Natural killer cell (primary cell): ENCODE data around the gene GALNT13. TPM values are rescaled to one million over a fixed set of nuclear protein-coding genes. Genes with fewer than 3 reads are reported as not detected.
"Not testable (repeated sequence)": the region's sequence is repeated elsewhere in the genome, so short reads cannot be mapped to it uniquely, and the experiment has no call there.

Experiments
- ATAC-seq, 3 donors: fragments of 150-1000 bp in 2 of 3; fragments of 200-7000 bp in 1 of 3; cut with Tn5 transposase; 1 replicate in 1 of 3; 2 replicates in 2 of 3; pipeline ENCODE4 v1.10.0; 2021; ENCODE audit warnings: mild to moderate bottlenecking in 2 of 3, moderate library complexity in 2 of 3
- DNase-seq, 2 donors: peaks; one replicate each; pipeline versions ENCODE4 v3.0.0 to v3.0.0-alpha.2; 2013 to 2021; ENCODE audit warnings: mixed read lengths in 1 of 2
- H3K27ac ChIP-seq: one replicate; pipeline ENCODE4 v1.5.1; 2013; ENCODE audit warnings: mild to moderate bottlenecking, low read length
- H3K27me3 ChIP-seq: one replicate; pipeline ENCODE4 v1.6.1; 2013; ENCODE audit warnings: low read length; ENCODE audit not compliant: control insufficient read depth, insufficient read depth
- H3K36me3 ChIP-seq: one replicate; pipeline ENCODE4 v1.6.1; 2013; ENCODE audit warnings: low read length; ENCODE audit not compliant: control insufficient read depth, insufficient read depth
- H3K4me1 ChIP-seq: one replicate; pipeline ENCODE4 v1.6.1; 2013; ENCODE audit warnings: low read length; ENCODE audit not compliant: control insufficient read depth, insufficient read depth
- H3K4me3 ChIP-seq: one replicate; pipeline ENCODE4 v1.5.1; 2013; ENCODE audit warnings: low read length
- H3K9me3 ChIP-seq: one replicate; pipeline ENCODE4 v1.6.1; 2013; ENCODE audit warnings: low read length; ENCODE audit not compliant: control insufficient read depth, insufficient read depth
- H3K27ac Mint-ChIP-seq, 2 donors: one replicate each; pipeline ENCODE4 v1.8.0; 2022; ENCODE audit warnings: mild to moderate bottlenecking in 2 of 2, mixed read lengths in 2 of 2, moderate library complexity in 1 of 2
- H3K27me3 Mint-ChIP-seq, 2 donors: one replicate each; pipeline ENCODE4 v1.8.0; 2022; ENCODE audit warnings: low read depth in 2 of 2, mixed read lengths in 2 of 2
- H3K36me3 Mint-ChIP-seq: one replicate; pipeline ENCODE4 v1.8.0; 2022; ENCODE audit warnings: mixed read lengths
- H3K4me1 Mint-ChIP-seq, 2 donors: one replicate each; pipeline ENCODE4 v1.8.0; 2022; ENCODE audit warnings: mixed read lengths in 2 of 2
- H3K4me3 Mint-ChIP-seq: one replicate; pipeline ENCODE4 v1.8.0; 2022; ENCODE audit warnings: mild to moderate bottlenecking, moderate library complexity, mixed read lengths
- H3K9me3 Mint-ChIP-seq, 2 donors: one replicate each; pipeline ENCODE4 v1.8.0; 2022; ENCODE audit warnings: mixed read lengths in 2 of 2
- WGBS: methylation state at CpG from one replicate; pipeline ENCODE4 v1.1.7; 2013; ENCODE audit warnings: missing lambda C conversion rate; ENCODE audit not compliant: insufficient coverage; 5-methylcytosine and 5-hydroxymethylcytosine counted together
- intact Hi-C: fragments of 100-400 bp; cut with micrococcal nuclease; formaldehyde crosslinking; loops from one replicate; pipeline ENCODE4 v1.14.2; 2022
- total RNA-seq, 4 donors: library from RNA; stranded (reverse); fragments of 120-200 nt in 1 of 4; gene quantifications; one replicate each; pipeline versions ENCODE4 v1.2.3 to v1.2.4, GENCODE V29; 2013 to 2022
- TF ChIP-seq, protein P1 (sequence below): fragments of 200-600 bp; IDR thresholded peaks from one replicate; pipeline ENCODE4 v1.8.0; 2022; ENCODE audit warnings: antibody characterized with exemption

GALNT13 gene
- total RNA-seq, 3 donors from 2014 or later (not counting 1 experiment from before 2014, with no cell fraction given): not detected

GRCh38 chr2:154462634-154463033 is 590.9 kb downstream of the GALNT13 start:
- H3K27me3 Mint-ChIP-seq: no peaks in the 10 kb centered on the region
- Histone ChIP-seq H3K9me3 (no peaks in the 10 kb centered on the region), H3K4me1 (no peaks in the 10 kb centered on the region), H3K27ac (no peak overlapping the region), H3K36me3 (no peaks in the 10 kb centered on the region), H3K27me3 (no peaks in the 10 kb centered on the region), H3K4me3 (no peak overlapping the region)
- H3K9me3 Mint-ChIP-seq: peaks cover 5 to 8% of the 10 kb centered on the region in 2 donors
- H3K36me3 Mint-ChIP-seq: no peaks in the 10 kb centered on the region
- no peaks in the 10 kb centered on the region for H3K4me1 Mint-ChIP-seq
- intact Hi-C loops: no loop called here
- no peak for ATAC-seq
- TF ChIP-seq, protein P1, sequence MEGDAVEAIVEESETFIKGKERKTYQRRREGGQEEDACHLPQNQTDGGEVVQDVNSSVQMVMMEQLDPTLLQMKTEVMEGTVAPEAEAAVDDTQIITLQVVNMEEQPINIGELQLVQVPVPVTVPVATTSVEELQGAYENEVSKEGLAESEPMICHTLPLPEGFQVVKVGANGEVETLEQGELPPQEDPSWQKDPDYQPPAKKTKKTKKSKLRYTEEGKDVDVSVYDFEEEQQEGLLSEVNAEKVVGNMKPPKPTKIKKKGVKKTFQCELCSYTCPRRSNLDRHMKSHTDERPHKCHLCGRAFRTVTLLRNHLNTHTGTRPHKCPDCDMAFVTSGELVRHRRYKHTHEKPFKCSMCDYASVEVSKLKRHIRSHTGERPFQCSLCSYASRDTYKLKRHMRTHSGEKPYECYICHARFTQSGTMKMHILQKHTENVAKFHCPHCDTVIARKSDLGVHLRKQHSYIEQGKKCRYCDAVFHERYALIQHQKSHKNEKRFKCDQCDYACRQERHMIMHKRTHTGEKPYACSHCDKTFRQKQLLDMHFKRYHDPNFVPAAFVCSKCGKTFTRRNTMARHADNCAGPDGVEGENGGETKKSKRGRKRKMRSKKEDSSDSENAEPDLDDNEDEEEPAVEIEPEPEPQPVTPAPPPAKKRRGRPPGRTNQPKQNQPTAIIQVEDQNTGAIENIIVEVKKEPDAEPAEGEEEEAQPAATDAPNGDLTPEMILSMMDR: no peak
- no peak for DNase-seq
- 83% methylated on average over 4 of the region's 5 CpGs for WGBS
- no peak overlapping the region for H3K27ac Mint-ChIP-seq
- H3K4me3 Mint-ChIP-seq: no peak overlapping the region

DNA sequence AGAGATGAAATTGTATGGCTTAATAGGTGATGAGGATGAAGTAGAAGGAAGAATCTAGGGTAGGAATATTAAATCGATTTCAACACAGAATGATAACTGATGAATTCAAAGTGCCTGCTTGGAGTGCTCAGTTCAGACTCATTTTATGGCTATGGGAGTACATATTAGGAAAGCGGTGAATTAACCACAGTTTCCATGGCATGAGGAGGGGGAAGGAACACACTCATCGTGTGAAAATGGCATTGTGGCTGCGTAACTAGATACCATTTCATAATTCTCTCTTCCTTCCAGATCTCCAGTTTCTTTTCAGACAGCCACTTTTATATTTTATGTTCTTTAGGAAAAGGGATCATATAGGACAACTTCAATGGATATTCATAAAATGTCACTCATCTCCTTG is 594.5 kb downstream of the GALNT13 start:
- Histone ChIP-seq H3K4me1 (no peaks in the 10 kb centered on the region), H3K27me3 (no peaks in the 10 kb centered on the region), H3K36me3 (no peaks in the 10 kb centered on the region), H3K9me3 (no peaks in the 10 kb centered on the region), H3K4me3 (no peak overlapping the region), H3K27ac (no peak overlapping the region)
- intact Hi-C loops: no loop called here
- TF ChIP-seq, protein P1: no peak
- Mint-ChIP-seq H3K4me3 (no peak overlapping the region), H3K9me3 (peaks cover 5 to 11% of the 10 kb centered on the region in 2 donors), H3K4me1 (no peaks in the 10 kb centered on the region), H3K27ac (no peak overlapping the region), H3K36me3 (no peaks in the 10 kb centered on the region), H3K27me3 (no peaks in the 10 kb centered on the region)
- DNase-seq (no peak), ATAC-seq (no peak)
- WGBS: 93% methylated on average over 2 of the region's 4 CpGs

DNA sequence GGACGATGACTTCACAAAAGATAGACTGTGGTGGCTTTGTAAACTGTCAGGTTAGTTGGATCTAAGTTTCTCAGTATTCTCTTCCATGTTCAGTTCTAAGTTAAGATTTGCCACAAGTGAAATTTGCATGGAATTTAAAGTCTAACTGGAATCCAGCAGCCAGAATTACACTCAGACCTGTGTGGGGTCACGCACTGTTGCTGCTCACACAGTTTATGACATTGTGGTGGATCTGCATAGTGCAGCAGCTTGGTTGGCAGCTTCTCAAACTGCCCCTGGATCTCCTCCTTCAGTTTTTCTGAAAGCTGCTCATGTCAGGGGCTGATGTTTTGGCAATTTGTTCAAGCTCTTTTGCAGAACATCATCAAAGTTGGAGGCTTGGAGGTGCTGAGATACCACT is 598.7 kb downstream of the GALNT13 start:
- peaks cover 5% of the 10 kb centered on the region in 2 donors for H3K9me3 Mint-ChIP-seq
- no peaks in the 10 kb centered on the region for H3K4me1 Mint-ChIP-seq
- H3K27ac ChIP-seq: no peak overlapping the region
- no peaks in the 10 kb centered on the region for H3K27me3 Mint-ChIP-seq
- H3K9me3 ChIP-seq: no peaks in the 10 kb centered on the region
- H3K4me1 ChIP-seq: no peaks in the 10 kb centered on the region
- H3K4me3 ChIP-seq: no peak overlapping the region
- no peaks in the 10 kb centered on the region for H3K27me3 ChIP-seq
- no peak overlapping the region for H3K27ac Mint-ChIP-seq
- no peak for DNase-seq
- H3K4me3 Mint-ChIP-seq: no peak overlapping the region
- no peaks in the 10 kb centered on the region for H3K36me3 Mint-ChIP-seq
- intact Hi-C loops: no loop called here
- TF ChIP-seq, protein P1: no peak
- 84% methylated on average over 2 of the region's 2 CpGs for WGBS
- H3K36me3 ChIP-seq: no peaks in the 10 kb centered on the region
- ATAC-seq: no peak

DNA sequence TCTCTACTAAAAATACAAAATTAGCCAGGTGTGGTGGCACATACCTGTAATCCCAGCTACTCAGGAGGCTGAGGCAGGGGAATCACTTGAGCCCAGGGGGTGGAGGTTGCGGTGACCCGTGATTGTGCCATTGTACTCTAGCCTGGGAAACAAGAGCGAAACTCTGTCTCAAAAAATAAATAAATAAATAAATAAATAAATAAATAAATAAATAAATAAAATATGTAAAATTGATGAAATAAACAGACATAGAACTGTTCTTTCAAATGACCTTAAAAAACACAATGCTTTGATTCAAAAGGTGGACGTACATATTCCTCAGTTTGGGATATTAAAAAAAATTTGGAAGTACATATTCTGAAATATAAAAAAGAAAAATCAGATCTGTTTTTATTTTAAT is 599.8 kb downstream of the GALNT13 start:
- H3K9me3 ChIP-seq, H3K9me3 Mint-ChIP-seq, H3K27ac Mint-ChIP-seq, H3K36me3 ChIP-seq, ATAC-seq, H3K36me3 Mint-ChIP-seq, H3K4me3 Mint-ChIP-seq, H3K4me1 Mint-ChIP-seq, H3K27me3 ChIP-seq, H3K27me3 Mint-ChIP-seq, H3K4me3 ChIP-seq, intact Hi-C loops, H3K4me1 ChIP-seq, H3K27ac ChIP-seq, DNase-seq: not testable (repeated sequence)
- WGBS: 100% methylated on average over 1 of the region's 4 CpGs
